Measurements from ENCODE around the gene CGB8.
"Not testable (repeated sequence)": the region's sequence is repeated elsewhere in the genome, so short reads cannot be mapped to it uniquely, and the experiment has no call there.

CGB8 gene

GRCh38 chr19:49064768-49065611 lies 16.1 kb upstream of the CGB8 start, which contains the start of gene NTF4:
Gene NTF4, minus strand, starts transcription at chr19:49064818. Its CDS starts 2,821 bp downstream, at chr19:49061997.
- DNase-seq (ENCODE audit: low read depth): no peak

GRCh38 chr19:49064029-49064629 lies 15.2 kb upstream of the CGB8 start:
- no peak for DNase-seq (ENCODE audit: low read depth)

- no peak for DNase-seq (ENCODE audit: low read depth)
Measured at GRCh38 chr19:49061445-49061844, 12.5 kb upstream of the CGB8 start.

GRCh38 chr19:49061000-49061399 lies 12.1 kb upstream of the CGB8 start:
- DNase-seq (ENCODE audit: low read depth): no peak

- no peak for DNase-seq (ENCODE audit: low read depth)
Measured at GRCh38 chr19:49059053-49059452, 10.1 kb upstream of the CGB8 start.

GRCh38 chr19:49058562-49058961 lies 9.7 kb upstream of the CGB8 start:
- DNase-seq (ENCODE audit: low read depth): peak; percentile 34

GRCh38 chr19:49057636-49058234 lies 8.8 kb upstream of the CGB8 start, which contains the start of gene CGB7:
Gene CGB7, minus strand, starts transcription at chr19:49057749. Its CDS starts 2,374 bp downstream, at chr19:49055375.
- DNase-seq (ENCODE audit: low read depth): peak; percentile 34

GRCh38 chr19:49056902-49057596 lies 8.1 kb upstream of the CGB8 start:
- DNase-seq (ENCODE audit: low read depth): not testable (repeated sequence)

- DNase-seq (ENCODE audit: low read depth): peak; percentile 40
Measured at GRCh38 chr19:49056101-49056901, 7.4 kb upstream of the CGB8 start.

- DNase-seq (ENCODE audit: low read depth): not testable (repeated sequence)
Measured at GRCh38 chr19:49050376-49051033, 1.6 kb upstream of the CGB8 start.

GRCh38 chr19:49049834-49050233 lies 923 bp upstream of the CGB8 start:
- DNase-seq (ENCODE audit: low read depth): not testable (repeated sequence)

- not testable (repeated sequence) for DNase-seq (ENCODE audit: low read depth)
Measured at GRCh38 chr19:49043548-49043947, 5.4 kb downstream of the CGB8 start, which contains the start of gene CGB5. Gene CGB5, plus strand, starts transcription at chr19:49043848. Its CDS starts 362 bp downstream, at chr19:49044210.

- DNase-seq (ENCODE audit: low read depth): not testable (repeated sequence)
Measured at GRCh38 chr19:49042666-49043065, 6.2 kb downstream of the CGB8 start.

- DNase-seq (ENCODE audit: low read depth): no peak
Measured at GRCh38 chr19:49042177-49042576, 6.7 kb downstream of the CGB8 start.

GRCh38 chr19:49039736-49040135 lies 9.2 kb downstream of the CGB8 start:
- not testable (repeated sequence) for DNase-seq (ENCODE audit: low read depth)

- DNase-seq (ENCODE audit: low read depth): not testable (repeated sequence)
Measured at GRCh38 chr19:49038557-49039276, 10.2 kb downstream of the CGB8 start.

- DNase-seq (ENCODE audit: low read depth): not testable (repeated sequence)
Measured at GRCh38 chr19:49038111-49038510, 10.8 kb downstream of the CGB8 start.

- DNase-seq (ENCODE audit: low read depth): peak; percentile 60
Measured at GRCh38 chr19:49036815-49037214, 12.1 kb downstream of the CGB8 start, which contains the start of gene CGB1. Gene CGB1, minus strand, starts transcription at chr19:49036895. Its CDS starts 184 bp downstream, at chr19:49036711.

GRCh38 chr19:49031642-49032301 lies 17.1 kb downstream of the CGB8 start, which contains the start of gene CGB2:
Gene CGB2, plus strand, starts transcription at chr19:49031890. Its CDS starts 206 bp downstream, at chr19:49032096.
- peak; percentile 80 for DNase-seq (ENCODE audit: low read depth)
